GM19438 (cell line): ENCODE data around the gene RABGAP1L.

Source experiments
- ATAC-seq: cut with Tn5 transposase; IDR thresholded peaks from one replicate; pipeline ENCODE4 v1.9.1; 2021; ENCODE audit warnings: low read depth; ENCODE audit not compliant: unreplicated experiment

RABGAP1L gene

GRCh38 chr1:174194461-174194860 is 35.1 kb downstream of the RABGAP1L start:
- ATAC-seq = no peak

- no peak for ATAC-seq
Measured at GRCh38 chr1:174197088-174197487, 37.8 kb downstream of the RABGAP1L start.

- ATAC-seq = no peak
Measured at GRCh38 chr1:174197547-174197946, 38.2 kb downstream of the RABGAP1L start.

- ATAC-seq = no peak
Measured at GRCh38 chr1:174198202-174198601, 38.9 kb downstream of the RABGAP1L start.

- ATAC-seq = no peak
Measured at GRCh38 chr1:174200746-174201145, 41.4 kb downstream of the RABGAP1L start.

GRCh38 chr1:174204697-174205308 is 45.5 kb downstream of the RABGAP1L start:
- ATAC-seq = no peak

- no peak for ATAC-seq
Measured at GRCh38 chr1:174206148-174206836, 47.0 kb downstream of the RABGAP1L start.

GRCh38 chr1:174209347-174210187 is 50.2 kb downstream of the RABGAP1L start:
- no peak for ATAC-seq

- no peak for ATAC-seq
Measured at GRCh38 chr1:174211486-174211885, 52.2 kb downstream of the RABGAP1L start.

GRCh38 chr1:174215766-174216165 is 56.4 kb downstream of the RABGAP1L start:
- no peak for ATAC-seq

- no peak for ATAC-seq
Measured at GRCh38 chr1:174217248-174217647, 57.9 kb downstream of the RABGAP1L start.

GRCh38 chr1:174217787-174218574 is 58.7 kb downstream of the RABGAP1L start:
- no peak for ATAC-seq

- no peak for ATAC-seq
Measured at GRCh38 chr1:174218983-174219382, 59.7 kb downstream of the RABGAP1L start.

GRCh38 chr1:174219606-174220370 is 60.5 kb downstream of the RABGAP1L start:
- no peak for ATAC-seq

- ATAC-seq = no peak
Measured at GRCh38 chr1:174221681-174222080, 62.4 kb downstream of the RABGAP1L start.

- ATAC-seq = no peak
Measured at GRCh38 chr1:174222166-174222949, 63.0 kb downstream of the RABGAP1L start.

GRCh38 chr1:174224641-174225040 is 65.3 kb downstream of the RABGAP1L start:
- ATAC-seq = no peak

- no peak for ATAC-seq
Measured at GRCh38 chr1:174225499-174226204, 66.3 kb downstream of the RABGAP1L start.

- ATAC-seq = no peak
Measured at GRCh38 chr1:174230399-174230798, 71.1 kb downstream of the RABGAP1L start.
